GM18519 (cell line): ENCODE results near the gene TRAPPC2L.
"Not testable (repeated sequence)": the region's sequence is repeated elsewhere in the genome, so short reads cannot be mapped to it uniquely, and the experiment has no call there.

Source experiments
- ATAC-seq: cut with Tn5 transposase; IDR thresholded peaks from one replicate; pipeline ENCODE4 v1.9.1; 2021; ENCODE audit warnings: mild to moderate bottlenecking, moderate library complexity; ENCODE audit not compliant: unreplicated experiment, low FRiP score

The TRAPPC2L gene

GRCh38 chr16:88817785-88818574, 38.9 kb upstream of the TRAPPC2L start:
- no peak for ATAC-seq

- ATAC-seq: no peak
These were observed 38.4 kb upstream of the TRAPPC2L start for GRCh38 chr16:88818575-88818874.

GRCh38 chr16:88819126-88819525, 37.8 kb upstream of the TRAPPC2L start:
- ATAC-seq: no peak

- ATAC-seq: no peak
These were observed 36.4 kb upstream of the TRAPPC2L start for GRCh38 chr16:88820385-88821025.

GRCh38 chr16:88821168-88821850, 35.6 kb upstream of the TRAPPC2L start:
- no peak for ATAC-seq

GRCh38 chr16:88822281-88823040, 34.5 kb upstream of the TRAPPC2L start:
- no peak for ATAC-seq

- not testable (repeated sequence) for ATAC-seq
These were observed 33.3 kb upstream of the TRAPPC2L start for GRCh38 chr16:88823646-88824045.

- ATAC-seq: no peak
These were observed 32.5 kb upstream of the TRAPPC2L start for GRCh38 chr16:88824256-88825077.

- ATAC-seq: no peak
These were observed 31.8 kb upstream of the TRAPPC2L start for GRCh38 chr16:88825146-88825545.

- ATAC-seq: no peak
These were observed 30.7 kb upstream of the TRAPPC2L start for GRCh38 chr16:88826070-88826840.

- no peak for ATAC-seq
These were observed 29.2 kb upstream of the TRAPPC2L start for GRCh38 chr16:88827727-88828126.

GRCh38 chr16:88828711-88829110, 28.2 kb upstream of the TRAPPC2L start:
- ATAC-seq: no peak

- ATAC-seq: no peak
These were observed 26.7 kb upstream of the TRAPPC2L start for GRCh38 chr16:88830258-88830657.

- no peak for ATAC-seq
These were observed 26.1 kb upstream of the TRAPPC2L start for GRCh38 chr16:88830783-88831182.

- no peak for ATAC-seq
These were observed 25.1 kb upstream of the TRAPPC2L start for GRCh38 chr16:88831838-88832237.

GRCh38 chr16:88833086-88833485, 23.8 kb upstream of the TRAPPC2L start:
- no peak for ATAC-seq

- ATAC-seq: no peak
These were observed 22.3 kb upstream of the TRAPPC2L start for GRCh38 chr16:88834670-88835069.

- no peak for ATAC-seq
These were observed 21.5 kb upstream of the TRAPPC2L start for GRCh38 chr16:88835383-88835782.

GRCh38 chr16:88835818-88836217, 21.1 kb upstream of the TRAPPC2L start:
- ATAC-seq: no peak
